HG03558 (cell line): ENCODE measurements around the gene ARHGAP30.
A peak's percentile ranks its signal among the peaks of the same experiment; 100 is the strongest.
"Not testable (repeated sequence)": the region's sequence is repeated elsewhere in the genome, so short reads cannot be mapped to it uniquely, and the experiment has no call there.

ENCODE experiments used
- ATAC-seq: cut with Tn5 transposase; IDR thresholded peaks from one replicate; pipeline ENCODE4 v1.9.1; 2021; ENCODE audit warnings: moderate number of reproducible peaks; ENCODE audit not compliant: unreplicated experiment; ENCODE audit errors: extremely low read depth

The ARHGAP30 gene

DNA sequence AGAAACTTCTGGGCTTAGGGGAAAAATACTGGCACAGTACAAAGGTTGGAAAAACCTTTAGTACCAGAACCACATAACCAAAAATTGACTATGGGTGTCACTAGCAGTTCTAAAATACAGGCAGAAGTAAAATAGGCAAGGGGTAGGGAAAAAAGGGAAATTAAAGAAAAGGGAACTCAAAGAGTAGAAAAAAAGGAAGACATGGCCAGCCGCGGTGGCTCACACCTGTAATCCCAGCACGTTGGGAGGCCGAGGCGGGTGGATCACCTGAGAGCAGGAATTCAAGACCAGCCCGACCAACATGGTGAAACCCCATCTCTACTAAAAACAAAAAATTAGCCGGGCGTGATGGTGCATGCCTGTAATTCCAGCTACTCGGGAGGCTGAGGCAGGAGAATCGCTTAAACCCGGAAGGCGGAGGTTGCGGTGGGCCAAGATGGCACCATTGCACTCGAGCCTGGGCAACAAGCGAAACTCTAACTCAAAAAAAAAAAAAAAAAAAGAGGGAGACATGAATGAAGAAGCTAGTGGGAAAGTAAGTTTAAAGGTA, 50.5 kb downstream of the ARHGAP30 start:
- ATAC-seq: not testable (repeated sequence)

- ATAC-seq: no peak
Observed at GRCh38 chr1:161018631-161018930, 51.1 kb downstream of the ARHGAP30 start.

DNA sequence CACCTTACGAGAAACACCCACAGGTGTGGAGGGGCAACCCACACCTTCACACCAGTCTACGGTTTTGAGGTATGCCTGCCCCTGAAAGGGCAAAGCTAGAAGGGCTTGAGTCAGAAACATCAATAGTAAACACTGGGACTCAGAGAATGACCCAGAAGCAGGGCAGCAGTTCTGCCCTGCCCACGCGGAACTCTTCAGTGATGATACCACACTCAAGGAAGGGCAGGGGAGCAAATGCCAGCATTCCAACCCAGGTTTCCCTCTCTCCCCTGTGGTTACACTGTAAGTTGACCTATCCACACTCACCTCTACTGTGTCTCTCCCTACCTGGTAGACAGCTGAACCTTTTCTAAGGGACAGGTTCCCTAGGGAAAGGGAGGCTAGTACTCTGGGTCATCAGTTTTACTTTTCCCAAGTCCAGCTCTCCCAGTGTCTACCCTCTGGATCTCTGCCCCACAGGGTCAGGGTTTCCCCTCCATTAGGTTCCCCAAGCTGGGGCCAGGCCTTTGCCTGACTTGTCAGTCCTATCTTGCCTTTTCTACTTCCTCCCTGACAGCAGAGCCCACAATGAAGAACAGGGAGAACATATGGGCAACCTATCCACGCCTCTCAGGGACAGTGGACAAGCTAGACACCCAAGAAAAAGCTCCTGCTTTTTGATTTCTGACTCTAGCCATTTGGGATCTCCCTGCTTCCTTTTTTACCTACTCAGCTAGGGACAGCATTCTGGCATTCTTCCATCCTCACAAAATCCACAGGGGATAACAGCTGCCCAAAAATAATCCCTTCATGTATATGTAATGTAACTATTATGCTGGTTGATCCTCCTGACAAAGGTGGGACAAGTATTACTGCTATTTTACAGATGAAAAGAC, 51.7 kb downstream of the ARHGAP30 start:
- ATAC-seq: no peak

GRCh38 chr1:161017181-161017580, 52.5 kb downstream of the ARHGAP30 start:
- ATAC-seq: not testable (repeated sequence)

DNA sequence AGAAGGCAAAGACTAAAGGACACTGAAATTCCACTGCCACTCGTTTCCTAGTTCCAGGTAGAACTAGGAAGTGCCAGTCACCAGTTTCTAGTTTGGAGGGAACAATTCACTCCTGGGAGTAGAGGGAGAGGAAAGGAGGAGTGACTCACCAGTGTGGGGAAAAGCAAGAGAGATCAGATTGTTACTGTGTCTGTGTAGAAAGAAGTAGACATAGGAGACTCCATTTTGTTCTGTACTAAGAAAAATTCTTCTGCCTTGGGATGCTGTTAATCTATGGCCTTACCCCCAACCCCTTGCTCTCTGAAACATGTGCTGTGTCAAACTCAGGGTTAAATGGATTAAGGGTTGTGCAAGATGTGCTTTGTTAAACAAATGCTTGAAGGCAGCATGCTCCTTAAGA, 53.0 kb downstream of the ARHGAP30 start:
- ATAC-seq: not testable (repeated sequence)

DNA sequence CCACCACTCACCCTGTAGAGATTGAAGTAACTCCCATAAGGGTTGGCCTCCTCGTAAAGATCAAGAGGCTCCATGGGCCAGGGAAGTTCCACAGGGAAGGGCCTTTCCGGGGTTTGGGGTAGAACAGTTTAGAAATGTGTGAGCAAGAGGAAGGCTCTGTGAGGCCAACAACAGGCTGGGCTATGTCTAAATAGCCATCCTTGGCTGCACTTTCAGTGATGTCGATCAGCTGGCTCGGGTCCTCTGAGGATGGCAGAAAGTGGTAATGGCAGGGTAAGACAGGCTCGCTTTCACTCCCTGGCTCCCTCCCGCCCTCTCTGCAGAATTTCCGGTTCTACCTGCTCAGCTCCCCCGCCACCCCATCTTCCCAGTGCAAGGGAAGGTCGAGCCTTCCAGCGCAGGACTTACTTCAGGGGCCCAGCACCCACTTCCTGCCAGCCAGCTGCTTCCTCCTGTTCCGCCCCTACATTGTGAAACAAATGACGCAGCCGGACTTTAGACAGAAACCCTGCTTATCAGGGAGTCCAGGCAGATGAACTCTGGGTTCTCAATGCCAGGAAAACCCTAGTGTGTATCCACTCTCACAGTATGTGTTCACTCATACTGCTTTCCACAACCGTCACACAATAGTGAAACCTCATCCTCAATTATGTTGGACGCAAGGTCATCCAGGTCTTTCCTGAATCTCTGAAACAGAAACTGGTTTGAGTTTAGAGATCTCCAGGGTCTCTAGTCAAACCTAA, 56.0 kb downstream of the ARHGAP30 start:
- ATAC-seq: peak; percentile 62

- no peak for ATAC-seq
Observed at GRCh38 chr1:161013131-161013487, 56.6 kb downstream of the ARHGAP30 start.

GRCh38 chr1:161012420-161012819, 57.3 kb downstream of the ARHGAP30 start:
- no peak for ATAC-seq

DNA sequence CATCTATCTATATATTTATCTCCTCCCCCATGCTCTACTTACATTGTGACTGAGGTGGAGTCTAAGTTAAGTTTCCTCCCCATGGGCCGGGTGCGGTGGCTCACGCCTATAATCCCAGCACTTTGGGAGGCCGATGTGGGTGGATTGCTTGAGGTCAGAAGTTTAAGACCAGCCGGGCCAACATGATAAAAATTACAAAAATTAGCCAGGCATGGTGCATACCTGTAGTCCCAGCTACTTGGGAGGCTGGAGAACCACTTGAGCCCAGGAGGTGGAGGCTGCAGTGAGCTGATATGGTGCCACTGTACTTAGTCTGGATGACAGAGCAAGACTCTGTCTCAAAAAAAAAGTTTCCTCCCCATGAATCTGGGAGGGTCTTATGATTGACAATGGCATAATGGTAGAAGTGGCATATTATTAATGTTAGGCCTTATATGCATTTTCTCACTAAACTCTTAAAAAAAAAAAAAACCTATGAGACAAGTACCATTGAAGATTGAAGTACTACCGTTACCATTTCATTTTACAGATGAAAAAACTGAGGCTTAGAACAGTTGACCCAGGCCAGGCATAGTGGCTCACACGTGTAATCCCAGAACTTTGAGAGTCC, 60.0 kb downstream of the ARHGAP30 start:
- ATAC-seq: no peak

- no peak for ATAC-seq
Observed at GRCh38 chr1:161008869-161009510, 60.7 kb downstream of the ARHGAP30 start.

GRCh38 chr1:161007369-161007768, 62.3 kb downstream of the ARHGAP30 start:
- ATAC-seq: no peak

GRCh38 chr1:161006563-161006962, 63.1 kb downstream of the ARHGAP30 start:
- ATAC-seq: no peak

- ATAC-seq: no peak
Observed at GRCh38 chr1:161001525-161001924, 68.2 kb downstream of the ARHGAP30 start.

DNA sequence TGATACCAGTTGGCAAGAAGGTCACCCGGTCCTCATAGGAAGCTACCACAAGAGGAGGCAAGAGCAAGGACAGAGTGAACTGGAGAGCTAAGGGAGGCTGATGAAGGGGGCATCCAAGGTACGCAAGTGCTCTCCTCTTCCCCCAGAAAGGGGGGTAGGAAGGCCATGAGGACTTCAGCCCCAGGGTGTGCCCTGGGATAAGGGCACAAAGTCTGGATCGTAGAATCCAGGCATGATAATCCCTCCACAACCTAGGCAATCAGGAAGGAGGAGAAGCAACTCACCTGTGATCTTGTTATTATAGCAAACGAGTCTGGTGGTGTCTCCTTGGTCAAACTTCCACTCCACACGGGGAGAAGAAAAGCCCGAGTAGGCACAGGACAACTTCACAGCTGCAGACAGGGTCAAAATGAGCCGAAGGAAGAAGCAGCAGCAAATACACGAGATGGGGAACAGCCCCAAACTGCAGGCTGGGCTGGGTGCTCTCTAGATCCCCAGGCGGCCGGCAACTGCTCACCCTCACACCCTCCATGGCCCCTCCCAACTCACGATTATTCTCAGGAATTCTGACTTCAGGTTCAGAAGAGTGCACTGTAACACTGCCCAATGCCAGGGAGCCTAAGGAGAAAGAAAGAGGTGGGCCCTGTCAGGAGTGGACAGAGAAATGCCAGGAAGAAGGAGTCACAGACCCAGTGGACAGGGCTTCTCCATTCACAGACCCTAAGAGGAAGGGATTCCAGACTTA, 68.8 kb downstream of the ARHGAP30 start:
- no peak for ATAC-seq

DNA sequence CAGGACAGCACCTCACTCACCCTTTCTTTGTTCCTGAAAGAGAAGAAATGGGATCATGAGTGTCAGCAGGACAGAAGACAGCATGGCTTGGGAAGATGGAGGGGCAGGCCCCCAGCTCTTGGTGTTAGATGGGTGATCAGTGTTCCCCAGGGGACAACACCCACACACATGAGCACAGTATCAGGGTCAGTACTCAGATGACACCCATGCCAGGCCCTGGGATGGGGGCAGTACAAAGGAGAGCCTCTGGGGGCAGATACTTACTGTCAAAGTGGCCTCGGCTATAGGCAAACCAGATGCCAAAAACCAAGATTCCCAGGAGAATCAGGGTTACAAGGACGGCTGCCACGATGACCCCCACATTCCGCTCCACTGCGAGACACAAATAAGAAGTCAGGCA, 70.3 kb downstream of the ARHGAP30 start:
- no peak for ATAC-seq

DNA sequence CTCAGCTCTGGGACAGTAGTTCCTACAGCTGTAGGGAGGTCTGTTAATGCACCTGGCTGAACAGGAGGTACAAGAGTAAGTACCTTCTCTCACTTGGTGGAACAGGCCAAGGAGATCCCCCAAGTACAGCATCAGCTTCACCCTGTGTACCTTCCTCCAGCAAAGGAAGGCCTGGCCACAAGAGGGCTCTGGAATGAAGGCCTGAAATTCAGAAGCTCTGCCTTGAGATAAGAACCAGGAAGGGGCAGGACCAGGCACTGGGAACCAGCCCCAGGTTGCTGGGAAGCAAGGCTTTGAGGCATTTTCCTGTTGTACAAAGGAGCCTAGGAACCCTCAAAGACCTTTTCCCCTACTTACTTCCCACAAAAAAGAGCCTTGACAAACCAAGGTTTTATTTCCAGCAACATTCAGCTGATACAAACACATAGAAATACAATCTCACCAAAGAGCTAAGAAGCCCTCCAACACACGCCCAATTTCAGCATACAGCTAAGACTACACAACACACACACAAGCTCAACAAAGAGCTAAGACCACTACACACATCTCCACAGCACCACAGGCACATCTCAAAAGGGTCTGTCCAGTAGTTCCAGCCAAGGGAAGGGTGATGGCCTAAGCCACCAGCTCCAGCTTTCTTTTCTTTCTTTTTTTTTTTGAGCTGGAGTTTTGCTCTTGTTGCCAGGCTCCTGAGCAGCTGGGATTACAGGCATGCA, 72.2 kb downstream of the ARHGAP30 start:
- no peak for ATAC-seq
